KOPT-K1 (cell line): ENCODE results near the gene ONECUT2.

Experiments
- H3K27ac ChIP-seq: fragments of 200-600 bp; sonication (generic); 2 replicates; pipeline ENCODE4 v1.5.1; 2016; ENCODE audit warnings: antibody characterized with exemption, mild to moderate bottlenecking, low read depth, low read length; ENCODE audit not compliant: poor library complexity, severe bottlenecking
- H3K36me3 ChIP-seq: fragments of 200-600 bp; sonication (generic); 2 replicates; pipeline ENCODE4 v1.5.1; 2017; ENCODE audit warnings: antibody characterized with exemption, mild to moderate bottlenecking, low read length, moderate library complexity; ENCODE audit not compliant: insufficient read depth
- H3K9me3 ChIP-seq: fragments of 200-600 bp; sonication (generic); 2 replicates; pipeline ENCODE4 v1.5.1; 2017; ENCODE audit warnings: antibody characterized with exemption, low read length, mild to moderate bottlenecking; ENCODE audit not compliant: insufficient read depth, poor library complexity, severe bottlenecking

The ONECUT2 gene

GRCh38 chr18:57523171-57523956 lies 88.2 kb downstream of the ONECUT2 start:
- H3K9me3 ChIP-seq = no peaks in the 10 kb centered on the region
- H3K36me3 ChIP-seq = no peaks in the 10 kb centered on the region
- no peak overlapping the region for H3K27ac ChIP-seq

- no peaks in the 10 kb centered on the region for H3K9me3 ChIP-seq
- no peaks in the 10 kb centered on the region for H3K36me3 ChIP-seq
- no peak overlapping the region for H3K27ac ChIP-seq
Measured at GRCh38 chr18:57527556-57528229, 92.5 kb downstream of the ONECUT2 start.

- H3K36me3 ChIP-seq = no peaks in the 10 kb centered on the region
- no peak overlapping the region for H3K27ac ChIP-seq
- H3K9me3 ChIP-seq = no peaks in the 10 kb centered on the region
Measured at GRCh38 chr18:57529151-57529550, 94.0 kb downstream of the ONECUT2 start.

DNA sequence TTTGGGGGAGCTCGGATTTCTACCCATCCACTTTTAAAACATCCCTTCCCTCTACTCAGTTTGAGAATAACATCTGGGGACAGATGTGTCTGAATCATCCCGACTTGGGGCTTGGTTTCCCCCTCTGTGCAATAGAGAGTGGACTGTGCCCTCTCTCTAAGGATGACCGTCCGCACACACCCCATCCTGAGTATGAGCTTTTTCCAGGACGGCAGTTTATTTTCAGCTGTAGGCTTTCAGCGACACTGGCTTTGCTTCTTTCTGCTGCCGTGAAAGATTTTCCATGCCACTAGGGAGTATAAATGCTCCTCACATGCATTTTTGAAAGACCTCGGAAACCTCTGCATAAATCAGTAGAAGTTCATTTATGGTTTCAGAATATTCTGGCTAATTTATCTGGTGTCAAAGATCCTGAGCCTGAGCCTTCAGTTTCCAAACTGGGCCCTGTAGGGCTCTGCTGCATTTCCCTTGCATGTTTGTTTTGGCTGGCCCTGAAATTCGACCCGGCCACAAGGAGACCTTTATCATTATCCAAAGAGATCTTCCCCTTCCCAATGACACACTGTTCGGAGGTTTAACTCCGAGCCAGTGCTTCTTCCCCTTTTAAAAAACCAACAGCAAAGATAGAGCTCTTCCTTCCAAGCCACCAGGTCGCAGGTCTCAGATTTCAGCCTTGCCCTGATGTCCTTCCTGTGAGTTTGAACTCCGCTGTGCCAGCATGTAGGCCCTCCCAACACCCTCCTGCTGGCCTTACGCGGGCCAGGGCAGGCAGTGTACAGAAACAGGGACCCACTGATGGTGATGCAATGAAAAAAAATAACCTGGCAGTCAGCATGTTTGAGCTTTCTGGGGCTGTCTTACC lies 98.1 kb downstream of the ONECUT2 start:
- Histone ChIP-seq H3K9me3 (no peaks in the 10 kb centered on the region), H3K36me3 (no peaks in the 10 kb centered on the region), H3K27ac (no peak overlapping the region)

DNA sequence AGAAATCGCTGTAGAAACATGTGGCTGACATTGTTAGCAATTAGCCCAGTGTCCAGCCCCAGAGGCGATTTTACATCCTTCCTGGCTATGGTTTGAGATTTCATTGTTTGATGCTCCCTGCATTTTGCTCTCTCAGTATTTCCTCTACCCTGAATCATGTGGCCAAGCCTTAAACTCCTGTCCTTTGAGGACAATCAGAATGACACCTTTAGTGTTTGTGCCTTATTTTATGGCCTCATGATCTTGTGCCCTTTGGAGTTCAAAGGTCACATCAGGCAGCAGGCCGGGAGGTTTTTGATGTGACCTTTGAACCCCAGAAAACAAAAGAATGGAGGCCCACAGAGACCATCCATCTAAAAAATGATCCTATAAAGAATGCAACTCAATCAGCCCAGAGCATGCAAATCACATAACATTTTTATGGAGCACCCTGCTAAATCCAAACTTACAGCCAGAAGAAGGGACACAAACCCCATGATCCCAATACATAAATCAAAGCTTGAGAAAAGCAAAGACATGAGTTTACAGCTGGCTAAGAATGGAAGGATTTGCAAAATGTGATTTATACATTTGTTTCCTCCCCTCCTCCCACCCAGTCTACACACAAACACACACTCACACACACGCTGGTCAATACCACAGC lies 98.8 kb downstream of the ONECUT2 start:
- no peak overlapping the region for H3K27ac ChIP-seq
- H3K36me3 ChIP-seq = no peaks in the 10 kb centered on the region
- no peaks in the 10 kb centered on the region for H3K9me3 ChIP-seq

- Histone ChIP-seq H3K36me3 (no peaks in the 10 kb centered on the region), H3K9me3 (no peaks in the 10 kb centered on the region), H3K27ac (no peak overlapping the region)
Measured at GRCh38 chr18:57534511-57534909, 99.3 kb downstream of the ONECUT2 start.

DNA sequence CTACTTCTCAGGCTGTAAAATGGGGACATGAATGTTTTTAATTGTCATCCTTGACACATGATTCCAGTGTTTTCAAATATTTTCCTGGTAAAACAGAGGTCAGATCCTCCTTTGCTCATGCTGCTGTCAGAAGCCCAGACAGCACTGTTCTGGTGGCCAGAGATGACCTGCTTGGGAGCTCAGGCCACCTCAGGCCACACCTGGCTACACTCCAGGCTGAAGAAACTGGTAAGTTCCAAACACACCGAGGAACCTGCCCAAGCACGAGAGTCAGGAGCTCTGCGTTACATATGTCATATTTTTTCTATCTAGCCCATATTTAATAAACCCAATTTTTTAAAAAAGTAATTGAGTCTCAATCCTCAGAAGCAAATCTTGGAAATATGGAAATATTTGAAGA lies 103.4 kb downstream of the ONECUT2 start:
- no peaks in the 10 kb centered on the region for H3K9me3 ChIP-seq
- H3K36me3 ChIP-seq = no peaks in the 10 kb centered on the region

DNA sequence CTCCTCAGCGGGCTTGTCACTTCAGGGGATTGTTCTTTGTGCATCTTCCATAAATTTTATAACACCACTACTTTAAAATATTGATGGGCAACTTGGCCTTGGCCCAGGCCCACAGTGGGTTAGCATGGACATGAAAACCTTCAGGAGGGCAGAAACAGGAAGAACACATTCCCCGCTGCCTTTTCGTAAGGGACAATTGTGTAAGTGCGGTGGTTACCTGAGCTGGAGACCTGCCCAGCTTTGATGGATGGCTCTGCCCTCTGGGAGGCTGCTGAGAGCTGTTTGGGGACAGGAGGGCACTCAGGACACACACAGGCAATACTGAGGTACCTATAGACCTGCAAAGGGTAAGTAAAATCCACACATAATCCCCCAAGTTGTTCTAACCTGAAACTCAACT lies 104.5 kb downstream of the ONECUT2 start:
- H3K9me3 ChIP-seq = no peaks in the 10 kb centered on the region
- no peaks in the 10 kb centered on the region for H3K36me3 ChIP-seq
- no peak overlapping the region for H3K27ac ChIP-seq

More for the DNA sequence above, 103.4 kb downstream of the ONECUT2 start:
- no peak overlapping the region for H3K27ac ChIP-seq
